CD14-positive monocyte (primary cell): ENCODE data around the gene ECM2. TPM values are rescaled to one million over a fixed set of nuclear protein-coding genes. Genes with fewer than 3 reads are reported as not detected.
"Not testable (repeated sequence)": the region's sequence is repeated elsewhere in the genome, so short reads cannot be mapped to it uniquely, and the experiment has no call there.

Experiments used
- DNase-seq, 3 donors: peaks; one replicate each; pipeline ENCODE4 v3.0.0-alpha.2; 2011 to 2022
- H2AFZ ChIP-seq: 2 replicates; pipeline ENCODE4 v1.6.0; 2012; ENCODE audit warnings: mild to moderate bottlenecking, low read depth, low read length, inconsistent platforms; ENCODE audit not compliant: insufficient read depth, poor library complexity, severe bottlenecking
- H3K27ac ChIP-seq, 2 donors: 1 replicate in 1 of 2; 2 replicates in 1 of 2; pipeline ENCODE4 v1.5.1; 2012 to 2013; ENCODE audit warnings: low read length in 2 of 2, control low read depth in 1 of 2, inconsistent platforms in 1 of 2, low read depth in 1 of 2, mild to moderate bottlenecking in 1 of 2
- H3K27me3 ChIP-seq, 2 donors: one replicate each; pipeline versions ENCODE4 v1.6.0 to v1.6.1; 2011 to 2013; ENCODE audit warnings: low read length in 2 of 2; ENCODE audit not compliant: control insufficient read depth in 2 of 2, insufficient read depth in 2 of 2
- H3K36me3 ChIP-seq, 2 donors: replicated peaks in 1 of 2; 1 replicate in 1 of 2; 2 replicates in 1 of 2; pipeline versions ENCODE4 v1.5.1 to v1.6.1; 2012 to 2013; ENCODE audit warnings: low read length in 2 of 2, control low read depth in 1 of 2, inconsistent platforms in 1 of 2, mild to moderate bottlenecking in 1 of 2; ENCODE audit not compliant: insufficient read depth in 2 of 2, control insufficient read depth in 1 of 2
- H3K4me1 ChIP-seq, 2 donors: 1 replicate in 1 of 2; 2 replicates in 1 of 2; pipeline versions ENCODE4 v1.5.1 to v1.6.1; 2012 to 2013; ENCODE audit warnings: low read length in 2 of 2, control low read depth in 1 of 2, inconsistent platforms in 1 of 2, mild to moderate bottlenecking in 1 of 2, moderate library complexity in 1 of 2; ENCODE audit not compliant: insufficient read depth in 2 of 2, control insufficient read depth in 1 of 2
- H3K4me2 ChIP-seq: replicated peaks from 2 replicates; pipeline ENCODE3; 2012; ENCODE audit warnings: low read length, moderate library complexity, mild to moderate bottlenecking; ENCODE audit not compliant: poor library complexity, severe bottlenecking; ENCODE audit errors: extremely low read depth
- H3K4me3 ChIP-seq, 3 experiments: fragments of 200-600 bp in 1 of 3; sonication (generic) in 1 of 3; replicated peaks in 1 of 3; 1 replicate in 2 of 3; 2 replicates in 1 of 3; pipeline ENCODE4 v1.5.1; 2011 to 2013; ENCODE audit warnings: low read length in 3 of 3, mild to moderate bottlenecking in 3 of 3, control low read depth in 2 of 3, low read depth in 2 of 3, inconsistent platforms in 1 of 3, moderate library complexity in 1 of 3
- H3K79me2 ChIP-seq: 2 replicates; pipeline ENCODE4 v1.6.0; 2012; ENCODE audit warnings: mild to moderate bottlenecking, control low read depth, inconsistent platforms, low read length, moderate library complexity; ENCODE audit not compliant: insufficient read depth
- H3K9ac ChIP-seq: 2 replicates; pipeline ENCODE4 v1.6.0; 2017; ENCODE audit warnings: low read length, mild to moderate bottlenecking; ENCODE audit not compliant: insufficient read depth, poor library complexity, severe bottlenecking
- H3K9me3 ChIP-seq, 2 donors: replicated peaks in 1 of 2; 1 replicate in 1 of 2; 2 replicates in 1 of 2; pipeline versions ENCODE4 v1.5.1 to v1.6.1; 2012 to 2013; ENCODE audit warnings: low read length in 2 of 2, control low read depth in 1 of 2; ENCODE audit not compliant: control insufficient read depth in 1 of 2, insufficient read depth in 1 of 2
- H4K20me1 ChIP-seq: 2 replicates; pipeline ENCODE4 v1.6.0; 2012; ENCODE audit warnings: mild to moderate bottlenecking, low read length, control low read depth, moderate library complexity; ENCODE audit not compliant: insufficient read depth
- H3K27ac Mint-ChIP-seq, 7 donors: one replicate each; pipeline ENCODE4 v1.8.0; 2020; ENCODE audit warnings: mild to moderate bottlenecking in 7 of 7, mixed read lengths in 7 of 7, moderate library complexity in 6 of 7, inconsistent platforms in 2 of 7
- H3K27me3 Mint-ChIP-seq, 3 donors: one replicate each; pipeline ENCODE4 v1.8.0; 2021 to 2022; ENCODE audit warnings: low read depth in 3 of 3, mild to moderate bottlenecking in 3 of 3, mixed read lengths in 3 of 3, moderate library complexity in 3 of 3, inconsistent platforms in 1 of 3
- H3K36me3 Mint-ChIP-seq, 2 donors: one replicate each; pipeline ENCODE4 v1.8.0; 2020; ENCODE audit warnings: mixed read lengths in 2 of 2, inconsistent platforms in 1 of 2, mild to moderate bottlenecking in 1 of 2
- H3K4me1 Mint-ChIP-seq: one replicate; pipeline ENCODE4 v1.8.0; 2020; ENCODE audit warnings: mild to moderate bottlenecking, mixed read lengths
- H3K4me3 Mint-ChIP-seq, 2 donors: one replicate each; pipeline ENCODE4 v1.8.0; 2020; ENCODE audit warnings: mild to moderate bottlenecking in 2 of 2, mixed read lengths in 2 of 2, moderate library complexity in 1 of 2
- H3K9me3 Mint-ChIP-seq, 7 donors: one replicate each; pipeline ENCODE4 v1.8.0; 2020 to 2022; ENCODE audit warnings: mixed read lengths in 7 of 7, mild to moderate bottlenecking in 6 of 7, moderate library complexity in 6 of 7, inconsistent platforms in 2 of 7
- CTCF ChIP-seq: fragments of 200-600 bp; IDR thresholded peaks from one replicate; pipeline ENCODE4 v1.8.0; 2022; ENCODE audit warnings: antibody characterized with exemption, mild to moderate bottlenecking
- WGBS: methylation state at CpG from one replicate; pipeline ENCODE4 v1.1.5; 2013; ENCODE audit warnings: missing lambda C conversion rate; ENCODE audit not compliant: insufficient coverage; 5-methylcytosine and 5-hydroxymethylcytosine counted together
- intact Hi-C, 2 donors: fragments of 100-400 bp; cut with micrococcal nuclease; formaldehyde crosslinking; loops; one replicate each; pipeline versions ENCODE4 v1.15.0 to v1.15.1; 2023
- polyA minus RNA-seq: library from RNA; depleted of rRNA, polyadenylated mRNA; stranded (reverse); fragments of >200 nt; gene quantifications from 2 replicates; pipeline ENCODE4 v1.2.3, GENCODE V29; 2012
- polyA plus RNA-seq, 3 donors: library from polyadenylated mRNA; depleted of rRNA in 1 of 3; unstranded in 2 of 3; stranded (reverse) in 1 of 3; fragments of 300-500 nt in 2 of 3; fragments of >200 nt in 1 of 3; fragmentation: Illumina TruSeq in 2 of 3; gene quantifications; 1 replicate in 2 of 3; 2 replicates in 1 of 3; pipeline ENCODE4 v1.2.3, GENCODE V29; 2012 to 2021
- total RNA-seq, 12 experiments: library from RNA in 1 of 12; stranded (reverse) in 1 of 12; fragments of 120-200 nt in 1 of 12; gene quantifications; one replicate each; pipeline ENCODE4 v1.2.4 and lab custom pipeline; 2013 to 2026; ENCODE audit warnings: mixed read lengths in 6 of 12, inconsistent platforms in 1 of 12

Gene ECM2
- 0.37 TPM for total RNA-seq (2013)
- under 1 TPM in 1 of 3 donors, not detected in 2; 0.15 TPM for polyA plus RNA-seq
- polyA minus RNA-seq: not detected in 2 replicates
- 0 to 1.8 (median 0.13) reads per million in 11 experiments for total RNA-seq (lab: John Stamatoyannopoulos, UW)

- peak within 1 kb of the TSS; percentile 79 to 89 for H3K4me3 Mint-ChIP-seq
- Histone ChIP-seq H3K4me1 (peaks cover 16 to 33% of the 10 kb centered on the region in 2 donors), H3K4me2 (peak within 1 kb of the TSS; percentile 60), H2AFZ (peak within 1 kb of the TSS; percentile 44), H3K79me2 (no peaks in the 10 kb centered on the region), H3K9me3 (no peaks in the 10 kb centered on the region), H3K9ac (no peak within 1 kb of the TSS), H3K36me3 (no peaks in the 10 kb centered on the region), H3K27ac (peak within 1 kb of the TSS; percentile 66 to 74), H4K20me1 (no peaks in the 10 kb centered on the region), H3K27me3 (no peaks in the 10 kb centered on the region), H3K4me3 (peak within 1 kb of the TSS in 2 of 3 experiments; percentile 14 to 65)
- H3K36me3 Mint-ChIP-seq: peaks cover 0 to 3% of the 10 kb centered on the region in 2 donors
- WGBS: no CpG with 5 or more reads among the region's 7 CpGs
- H3K27ac Mint-ChIP-seq: peak within 1 kb of the TSS; percentile 79 to 92 (median 89)
- no peak for DNase-seq
- peaks cover 46% of the 10 kb centered on the region for H3K4me1 Mint-ChIP-seq
- TF ChIP-seq CTCF: no peak
- peaks cover 0 to 3% (median 0%) of the 10 kb centered on the region in 7 donors for H3K9me3 Mint-ChIP-seq
- intact Hi-C loops: no loop called here
- peaks cover 0 to 3% (median 0%) of the 10 kb centered on the region in 3 donors for H3K27me3 Mint-ChIP-seq
Measured at GRCh38 chr9:92535940-92536850, at the start of gene ECM2. ECM2 (minus strand) TSS chr9:92535990; CDS start chr9:92522866, 13,124 bp downstream.

GRCh38 chr9:92576175-92576574, 40.4 kb upstream of the ECM2 start:
- no CpG with 5 or more reads among the region's 1 CpG for WGBS
- no peaks in the 10 kb centered on the region for H3K36me3 ChIP-seq
- intact Hi-C loops: no loop called here
- H3K9ac ChIP-seq: peak overlapping the region; percentile 16
- no peaks in the 10 kb centered on the region for H4K20me1 ChIP-seq
- Mint-ChIP-seq H3K36me3 (peaks cover 0 to 12% of the 10 kb centered on the region in 2 donors), H3K27ac (peak overlapping the region in 5 of 7 donors; percentile 12 to 92 (median 74)), H3K9me3 (peaks cover 8 to 27% (median 16%) of the 10 kb centered on the region in 7 donors), H3K4me3 (peak overlapping the region in 1 of 2 donors; percentile 57), H3K4me1 (peaks cover 12% of the 10 kb centered on the region), H3K27me3 (peaks cover 0 to 2% (median 0%) of the 10 kb centered on the region in 3 donors)
- peaks cover 11% of the 10 kb centered on the region in 2 donors for H3K4me1 ChIP-seq
- no peak for TF ChIP-seq CTCF
- peaks cover 0 to 6% of the 10 kb centered on the region in 2 donors for H3K9me3 ChIP-seq
- H3K79me2 ChIP-seq: no peaks in the 10 kb centered on the region
- H3K4me2 ChIP-seq: peak overlapping the region; percentile 42
- peak overlapping the region; percentile 38 for H2AFZ ChIP-seq
- DNase-seq: no peak
- H3K27me3 ChIP-seq: no peaks in the 10 kb centered on the region
- H3K4me3 ChIP-seq: peak overlapping the region in 1 of 3 experiments; percentile 27
- H3K27ac ChIP-seq: peak overlapping the region in 1 of 2 donors; percentile 74

- H3K27ac Mint-ChIP-seq, DNase-seq, H3K36me3 ChIP-seq, H3K4me2 ChIP-seq, H3K27me3 Mint-ChIP-seq, H3K9me3 ChIP-seq, H2AFZ ChIP-seq, H3K4me3 ChIP-seq, H4K20me1 ChIP-seq, H3K9ac ChIP-seq, H3K4me3 Mint-ChIP-seq, intact Hi-C loops, H3K27me3 ChIP-seq, H3K79me2 ChIP-seq, H3K27ac ChIP-seq: not testable (repeated sequence)
- WGBS: over 99% methylated on average over 14 of the region's 14 CpGs
- H3K4me1 Mint-ChIP-seq: peaks cover 12% of the 10 kb centered on the region
- peaks cover 2 to 12% of the 10 kb centered on the region in 2 donors for H3K36me3 Mint-ChIP-seq
- H3K9me3 Mint-ChIP-seq: peaks cover 8 to 31% (median 18%) of the 10 kb centered on the region in 7 donors
- H3K4me1 ChIP-seq: peaks cover 11% of the 10 kb centered on the region in 2 donors
Measured at GRCh38 chr9:92573612-92574011, 37.8 kb upstream of the ECM2 start.
